Stimulated activated CD4-positive, alpha-beta T cell treated with anti-CD3 and anti-CD28 coated beads, Interleukin-4, amount 100 ng/mL, for 24 hours (primary cell): ENCODE data around the gene INPP5F.
"Not testable (repeated sequence)": the region's sequence is repeated elsewhere in the genome, so short reads cannot be mapped to it uniquely, and the experiment has no call there.

Source experiments
- DNase-seq: peaks from one replicate; pipeline ENCODE4 v3.0.0-alpha.2; 2020

The INPP5F gene

DNA sequence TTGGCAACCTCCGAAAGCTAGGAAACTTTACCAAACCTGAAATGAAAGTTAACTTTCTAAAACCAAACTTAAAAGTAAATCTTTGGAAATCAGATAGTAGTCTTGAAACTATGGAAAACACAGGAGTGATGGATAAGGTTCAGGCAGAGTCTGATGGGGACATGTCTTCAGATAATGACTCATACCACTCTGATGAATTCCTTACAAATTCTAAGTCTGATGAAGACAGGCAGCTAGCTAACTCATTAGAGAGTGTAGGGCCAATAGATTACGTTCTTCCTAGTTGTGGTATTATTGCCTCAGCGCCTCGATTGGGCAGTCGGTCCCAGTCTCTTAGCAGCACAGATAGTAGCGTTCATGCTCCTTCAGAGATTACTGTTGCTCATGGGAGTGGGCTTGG, 100.9 kb downstream of the INPP5F start:
- DNase-seq: no peak

- no peak for DNase-seq
Measured at GRCh38 chr10:119827430-119827829, 101.6 kb downstream of the INPP5F start.

DNA sequence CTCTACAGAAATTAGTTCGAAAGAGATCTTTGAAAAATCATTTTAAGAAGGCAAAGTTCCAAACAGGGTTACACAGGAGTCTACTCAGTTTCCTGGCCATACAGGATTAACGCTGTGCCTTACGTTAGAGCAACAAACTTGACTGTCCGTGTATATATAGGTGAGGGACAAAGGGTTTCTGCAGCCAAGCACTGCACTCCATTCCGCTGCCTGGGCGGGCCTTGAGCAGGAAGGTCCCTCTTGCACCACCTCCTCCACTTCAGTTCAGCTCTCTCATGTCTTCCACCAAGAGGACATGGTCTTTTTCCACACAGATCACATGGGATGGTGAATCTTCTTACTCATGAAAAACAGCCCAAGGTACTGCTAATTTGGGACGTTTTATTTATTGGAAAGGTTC, 103.6 kb downstream of the INPP5F start:
- no peak for DNase-seq

- DNase-seq: no peak
Measured at GRCh38 chr10:119830851-119831250, 105.0 kb downstream of the INPP5F start.

DNA sequence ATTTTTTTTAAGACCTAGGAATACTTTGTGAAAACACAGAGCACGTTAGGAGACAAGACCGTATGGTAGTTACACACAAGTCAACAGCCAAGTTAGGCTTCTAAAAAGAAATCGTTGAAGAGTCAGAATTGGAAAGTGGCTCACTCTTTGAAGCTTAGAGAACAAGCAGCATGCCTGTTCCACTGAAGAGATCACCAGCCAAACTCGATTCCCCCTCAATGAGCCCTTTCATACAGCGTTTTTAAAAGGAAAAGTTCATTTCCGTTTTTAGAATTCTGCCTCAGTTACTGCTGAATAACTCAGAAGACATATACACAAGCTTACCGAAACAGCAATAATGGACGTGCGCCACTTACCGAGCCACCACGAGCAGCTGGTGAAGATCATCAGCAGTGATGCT, 105.8 kb downstream of the INPP5F start:
- no peak for DNase-seq

DNA sequence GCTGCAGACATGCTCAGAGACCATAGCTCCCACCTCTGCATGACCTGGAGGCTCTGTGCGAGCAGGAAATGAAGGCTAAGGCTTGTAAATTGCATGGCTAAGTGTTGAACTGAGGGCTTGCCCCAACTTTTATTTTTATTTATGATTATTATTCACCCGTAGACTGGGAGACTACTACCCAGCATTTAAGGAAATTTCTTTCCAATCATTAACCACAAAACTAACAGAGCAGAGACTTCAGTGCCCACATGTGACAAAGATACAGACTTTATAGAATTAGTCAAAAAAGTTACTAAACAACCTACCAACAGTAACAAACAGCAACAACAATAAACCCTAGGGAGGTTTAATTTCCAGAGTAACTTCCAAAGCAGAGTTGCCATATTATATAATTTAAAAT, 107.1 kb downstream of the INPP5F start:
- no peak for DNase-seq

DNA sequence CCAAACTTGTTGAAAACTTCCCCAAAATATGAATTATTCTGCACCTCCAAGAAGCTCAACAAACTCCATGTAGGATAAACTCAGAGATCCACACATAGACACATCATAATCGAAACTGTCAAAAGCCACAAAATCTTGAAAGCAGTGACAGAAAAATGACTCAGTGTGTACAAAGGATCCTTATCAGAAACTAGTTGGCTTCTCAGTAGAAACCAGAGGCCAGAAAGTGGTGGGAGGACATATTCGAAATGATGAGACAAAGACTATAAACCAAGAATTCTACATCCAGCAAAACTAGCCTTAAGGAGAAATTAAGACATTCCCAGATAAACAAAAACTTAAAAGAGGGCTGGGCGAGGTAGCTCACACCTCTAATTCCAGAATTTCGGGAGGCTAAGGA, 108.3 kb downstream of the INPP5F start:
- peak; percentile 46 for DNase-seq

- DNase-seq: no peak
Measured at GRCh38 chr10:119845656-119846055, 119.8 kb downstream of the INPP5F start.

DNA sequence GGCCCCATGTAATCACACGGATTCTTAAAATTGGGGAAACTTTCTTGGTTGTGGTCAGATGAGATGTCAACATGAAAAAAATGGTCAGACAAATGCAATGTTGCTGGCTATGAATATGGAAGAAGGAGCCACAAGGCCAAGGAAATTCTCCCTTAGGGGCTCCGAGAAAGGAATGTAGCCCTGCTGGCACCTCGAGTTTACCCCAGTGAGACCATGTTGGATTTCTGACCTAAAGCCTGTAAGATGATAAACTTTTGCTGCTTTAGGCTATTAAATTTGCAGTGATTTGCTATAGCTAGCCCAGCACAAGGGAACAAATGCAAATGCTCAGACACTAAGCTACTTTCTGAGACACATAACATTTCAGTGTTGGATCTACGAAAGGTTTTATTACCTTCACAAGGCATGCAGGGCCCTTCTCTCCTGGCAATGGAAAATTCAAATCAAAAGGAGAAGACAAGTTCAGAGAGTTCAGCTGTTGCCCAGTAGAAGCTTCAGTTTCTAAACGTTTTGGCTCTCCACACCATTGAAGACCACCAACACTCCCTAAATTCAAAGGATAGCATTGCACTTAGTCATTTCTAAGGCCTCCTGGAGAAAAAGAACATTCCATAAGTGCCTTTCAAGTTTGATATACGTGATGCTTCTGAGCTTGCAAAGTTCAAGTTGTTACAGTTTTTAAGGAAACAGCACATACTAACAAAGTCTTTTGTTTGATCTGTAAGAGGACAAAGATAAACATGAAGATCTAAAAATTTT, 123.4 kb downstream of the INPP5F start:
- no peak for DNase-seq

GRCh38 chr10:119849944-119850343, 124.1 kb downstream of the INPP5F start:
- no peak for DNase-seq

DNA sequence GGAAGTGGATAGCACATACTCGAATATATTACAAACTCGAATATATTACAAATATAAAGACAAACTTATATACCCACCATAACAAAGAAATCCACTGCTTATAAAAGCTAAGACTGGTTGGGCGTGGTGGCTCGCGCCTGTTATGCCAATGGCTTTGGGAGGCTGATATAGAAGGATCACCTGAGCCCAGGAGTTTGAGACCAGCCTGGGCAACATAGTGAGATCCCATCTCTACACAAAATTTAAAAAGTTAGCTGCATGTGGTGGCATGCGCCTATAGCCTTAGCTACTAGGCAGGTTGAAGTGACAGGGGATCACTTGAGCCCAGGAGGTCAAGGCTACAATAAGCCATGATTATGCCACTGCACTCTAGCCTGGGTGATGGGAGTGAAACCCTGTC, 126.4 kb downstream of the INPP5F start:
- DNase-seq: no peak

DNA sequence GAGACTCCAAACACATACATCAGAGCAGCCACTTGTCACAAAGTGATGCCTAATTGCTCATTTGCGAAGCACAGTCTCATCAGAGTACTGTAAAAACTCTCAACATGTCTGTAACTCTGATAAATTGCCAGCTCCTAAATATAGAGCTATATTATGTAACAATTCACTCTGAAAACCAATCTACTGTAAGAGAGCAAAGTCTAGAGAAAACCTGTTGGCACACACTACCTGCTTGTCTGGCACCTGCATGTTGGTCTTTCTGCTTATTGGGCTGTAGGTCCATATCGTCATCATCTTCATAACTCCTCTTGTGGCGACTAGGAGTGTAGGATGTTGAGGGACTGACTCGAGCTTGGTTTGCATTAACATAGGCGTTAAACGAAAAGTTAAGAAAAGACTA, 127.0 kb downstream of the INPP5F start:
- no peak for DNase-seq

DNA sequence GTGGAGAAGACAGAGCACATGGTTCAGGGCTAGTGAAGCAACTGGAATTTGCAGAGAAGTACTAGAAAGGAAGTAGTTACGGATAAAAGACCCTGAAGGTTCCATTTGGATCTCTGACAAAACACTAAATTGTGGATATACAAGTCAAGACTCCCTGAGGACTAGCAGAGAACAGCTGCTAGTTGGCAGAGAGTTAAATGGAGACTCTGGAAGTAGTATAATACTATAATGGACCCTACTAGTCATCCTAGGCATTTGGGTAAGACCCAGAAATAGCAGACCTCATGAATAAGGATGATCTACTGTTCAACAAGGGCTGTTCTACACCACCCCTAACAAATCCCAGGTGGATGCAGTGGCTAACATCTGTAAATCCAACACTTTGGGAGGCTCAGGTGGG, 127.7 kb downstream of the INPP5F start:
- no peak for DNase-seq

DNA sequence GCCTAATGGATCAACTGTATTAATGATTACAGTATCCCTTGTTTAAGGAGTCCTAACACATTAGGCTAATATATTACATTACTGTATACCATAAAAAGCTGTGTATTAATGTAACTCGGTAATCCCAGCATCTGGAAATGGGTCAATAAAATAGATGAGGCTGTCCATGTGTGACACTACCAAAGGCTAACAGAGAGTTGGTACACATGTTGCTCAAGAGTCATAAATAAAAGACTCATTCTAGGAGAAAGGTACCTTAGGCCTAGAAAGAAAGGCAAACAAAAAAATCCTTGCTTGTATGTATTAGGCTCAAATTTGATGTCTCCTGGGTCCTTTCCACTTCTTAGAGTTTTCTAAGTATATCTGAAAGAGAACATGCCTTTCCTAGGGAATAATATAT, 132.2 kb downstream of the INPP5F start:
- no peak for DNase-seq

GRCh38 chr10:119859420-119860258, 133.8 kb downstream of the INPP5F start:
- no peak for DNase-seq

DNA sequence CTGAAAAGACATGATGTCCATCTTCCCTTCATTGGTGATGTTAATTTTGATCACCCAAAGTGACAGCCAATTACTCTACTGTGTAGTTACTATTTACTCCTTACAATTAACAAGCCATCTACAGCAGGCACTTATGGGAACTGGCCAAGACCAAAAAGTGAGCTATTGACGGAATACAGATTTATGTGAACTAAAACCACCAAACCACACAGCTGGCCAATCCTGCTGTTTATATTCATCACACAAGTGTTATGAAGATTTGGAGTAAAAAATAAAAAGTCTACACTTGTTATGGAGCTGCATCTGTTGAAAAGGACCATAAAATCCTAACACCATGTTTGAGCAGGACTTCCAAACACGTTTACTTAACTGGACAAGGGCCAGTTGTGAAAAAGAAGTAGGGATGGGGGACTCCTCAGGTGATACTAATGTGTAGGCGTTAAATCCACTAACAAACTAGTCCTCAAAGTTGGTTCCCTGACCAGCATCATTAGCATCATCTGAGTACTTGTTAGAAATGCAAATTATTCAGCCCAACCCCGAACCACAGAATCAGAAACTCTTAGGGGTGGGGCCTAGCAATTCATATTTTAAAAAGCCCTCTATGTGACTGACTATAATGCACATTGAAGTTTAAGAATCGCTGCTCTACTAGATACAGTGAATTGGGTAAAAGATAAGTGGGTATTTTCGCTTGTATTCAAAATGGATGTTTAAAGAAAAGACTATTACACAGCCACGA, 135.2 kb downstream of the INPP5F start:
- DNase-seq: no peak

DNA sequence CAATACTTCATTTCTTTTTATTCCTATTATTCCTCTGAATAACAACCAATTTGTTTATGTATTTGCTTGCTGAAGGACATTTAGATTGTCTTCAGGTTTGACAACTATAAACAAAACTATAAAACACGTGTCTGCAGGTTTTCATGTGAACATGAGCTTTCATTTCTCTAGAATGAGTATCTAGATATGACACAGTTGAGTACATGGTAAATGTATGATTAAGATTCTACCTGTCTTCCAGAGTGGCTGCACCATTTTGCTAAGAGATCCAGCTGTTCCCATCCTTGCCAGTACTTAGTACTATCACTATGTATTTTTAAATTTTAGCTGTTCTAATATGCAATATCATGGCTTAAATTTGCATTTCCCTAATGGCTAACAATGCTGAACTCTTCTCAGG, 136.7 kb downstream of the INPP5F start:
- no peak for DNase-seq

- DNase-seq: no peak
Measured at GRCh38 chr10:119863951-119864565, 138.2 kb downstream of the INPP5F start.

DNA sequence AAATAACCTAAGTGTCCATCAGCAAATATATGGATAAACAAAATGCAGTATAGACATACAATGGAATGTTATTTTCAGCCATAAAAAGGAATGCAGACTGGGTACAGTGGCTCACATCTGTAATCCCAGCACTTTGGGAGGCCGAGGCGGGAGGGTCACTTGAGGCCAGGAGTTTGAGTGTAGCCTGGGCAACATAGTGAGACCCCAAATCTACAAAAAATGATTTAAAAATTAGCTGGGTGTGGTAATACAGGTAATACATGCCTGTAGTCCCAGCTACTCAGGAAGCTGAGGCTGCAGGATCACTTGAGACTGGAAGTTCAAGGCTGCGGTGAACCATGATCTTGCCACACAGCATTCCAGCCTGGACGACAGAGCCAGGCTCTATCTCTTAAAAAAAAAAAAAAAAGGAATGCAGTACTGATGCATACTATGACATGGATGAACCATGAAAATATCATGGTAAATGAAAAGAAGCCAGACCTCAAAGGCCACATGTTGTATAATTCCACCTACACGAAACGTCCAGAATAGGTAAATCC, 139.9 kb downstream of the INPP5F start:
- no peak for DNase-seq

- DNase-seq: no peak
Measured at GRCh38 chr10:119867317-119867716, 141.5 kb downstream of the INPP5F start.

GRCh38 chr10:119869398-119869797, 143.5 kb downstream of the INPP5F start:
- not testable (repeated sequence) for DNase-seq

- DNase-seq: peak; percentile 62
Measured at GRCh38 chr10:119871881-119872609, 146.2 kb downstream of the INPP5F start.

GRCh38 chr10:119872610-119872859, 146.7 kb downstream of the INPP5F start, which contains the start of gene MCMBP:
TSS of gene MCMBP (minus strand) at chr10:119872843. CDS start at chr10:119872584, 259 bp downstream.
- DNase-seq: no peak
